Ovary (tissue), 3 donors: ENCODE data around the gene IGFBP6.

Experiments
- POLR2A ChIP-seq: fragments of 450-650 bp; IDR thresholded peaks from one replicate; pipeline ENCODE4 v1.6.1; 2017; ENCODE audit warnings: antibody characterized with exemption, mild to moderate bottlenecking, moderate library complexity
- TF ChIP-seq, protein P1 (sequence below), 3 donors: fragments of 450-650 bp in 2 of 3; fragments of 200-600 bp in 1 of 3; IDR thresholded peaks; one replicate each; pipeline versions ENCODE4 v1.5.1 to v1.8.0; 2016 to 2022; ENCODE audit warnings: antibody characterized with exemption in 3 of 3, mild to moderate bottlenecking in 1 of 3
- donor health status: DM: no; HTN: no; CAD: no.

DNA sequence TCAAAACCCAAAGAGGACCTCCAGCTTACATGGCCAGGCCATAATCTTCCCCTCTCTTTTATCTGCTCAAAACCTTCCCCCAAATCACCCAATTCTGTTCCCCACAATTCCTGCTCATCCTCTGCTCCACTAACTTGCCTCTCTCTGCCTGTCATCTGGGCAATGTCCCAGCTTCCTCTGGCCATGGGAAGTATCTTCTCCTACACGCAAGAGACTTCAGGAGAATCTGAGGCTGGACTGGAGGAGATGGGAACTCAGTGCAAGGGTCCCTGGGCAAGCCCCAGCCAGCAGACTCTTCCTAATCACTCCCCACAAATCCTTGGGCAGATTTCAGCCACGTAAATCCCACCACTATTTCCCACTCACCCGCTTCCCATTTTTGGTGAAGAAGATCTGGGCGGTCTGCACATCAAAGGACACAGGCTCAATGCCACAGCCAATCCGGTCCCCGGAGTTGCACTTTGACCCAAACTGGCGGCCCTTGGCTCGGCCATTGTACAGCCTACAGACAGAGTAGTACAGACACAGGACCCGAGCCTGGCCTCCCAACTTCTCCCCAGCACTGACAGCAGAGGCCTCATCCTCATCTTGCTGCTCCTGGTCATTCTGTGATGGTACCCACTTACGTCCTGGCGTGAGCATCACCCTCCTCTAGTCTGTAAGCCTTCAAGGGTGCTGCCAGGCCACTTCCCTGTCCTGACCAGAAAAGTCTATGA lies 23.0 kb upstream of the IGFBP6 start:
- TF ChIP-seq, protein P1, sequence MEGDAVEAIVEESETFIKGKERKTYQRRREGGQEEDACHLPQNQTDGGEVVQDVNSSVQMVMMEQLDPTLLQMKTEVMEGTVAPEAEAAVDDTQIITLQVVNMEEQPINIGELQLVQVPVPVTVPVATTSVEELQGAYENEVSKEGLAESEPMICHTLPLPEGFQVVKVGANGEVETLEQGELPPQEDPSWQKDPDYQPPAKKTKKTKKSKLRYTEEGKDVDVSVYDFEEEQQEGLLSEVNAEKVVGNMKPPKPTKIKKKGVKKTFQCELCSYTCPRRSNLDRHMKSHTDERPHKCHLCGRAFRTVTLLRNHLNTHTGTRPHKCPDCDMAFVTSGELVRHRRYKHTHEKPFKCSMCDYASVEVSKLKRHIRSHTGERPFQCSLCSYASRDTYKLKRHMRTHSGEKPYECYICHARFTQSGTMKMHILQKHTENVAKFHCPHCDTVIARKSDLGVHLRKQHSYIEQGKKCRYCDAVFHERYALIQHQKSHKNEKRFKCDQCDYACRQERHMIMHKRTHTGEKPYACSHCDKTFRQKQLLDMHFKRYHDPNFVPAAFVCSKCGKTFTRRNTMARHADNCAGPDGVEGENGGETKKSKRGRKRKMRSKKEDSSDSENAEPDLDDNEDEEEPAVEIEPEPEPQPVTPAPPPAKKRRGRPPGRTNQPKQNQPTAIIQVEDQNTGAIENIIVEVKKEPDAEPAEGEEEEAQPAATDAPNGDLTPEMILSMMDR (IDR thresholded peaks at IDR 0.05), result no peak
- no peak for TF ChIP-seq POLR2A
